Tibial nerve (tissue), 4 donors: ENCODE measurements around the gene SCN7A.

ENCODE experiments used
- EP300 ChIP-seq, 2 donors: sonication (generic); formaldehyde crosslinking; IDR thresholded peaks; one replicate each; pipeline ENCODE4 v1.6.1; 2017; ENCODE audit warnings: antibody characterized with exemption in 2 of 2, mild to moderate bottlenecking in 1 of 2
- POLR2A ChIP-seq, 2 donors: fragments of 450-650 bp; IDR thresholded peaks; one replicate each; pipeline ENCODE4 v1.6.1; 2017; ENCODE audit warnings: antibody characterized with exemption in 2 of 2, mild to moderate bottlenecking in 2 of 2, moderate library complexity in 2 of 2
- TF ChIP-seq, protein P1 (sequence below), 5 experiments: fragments of 200-600 bp in 3 of 5; fragments of 450-650 bp in 2 of 5; sonication (generic) in 3 of 5; IDR thresholded peaks; one replicate each; pipeline ENCODE4 v1.5.1; 2016 to 2019; ENCODE audit warnings: antibody characterized with exemption in 5 of 5, mild to moderate bottlenecking in 3 of 5, moderate library complexity in 2 of 5

DNA sequence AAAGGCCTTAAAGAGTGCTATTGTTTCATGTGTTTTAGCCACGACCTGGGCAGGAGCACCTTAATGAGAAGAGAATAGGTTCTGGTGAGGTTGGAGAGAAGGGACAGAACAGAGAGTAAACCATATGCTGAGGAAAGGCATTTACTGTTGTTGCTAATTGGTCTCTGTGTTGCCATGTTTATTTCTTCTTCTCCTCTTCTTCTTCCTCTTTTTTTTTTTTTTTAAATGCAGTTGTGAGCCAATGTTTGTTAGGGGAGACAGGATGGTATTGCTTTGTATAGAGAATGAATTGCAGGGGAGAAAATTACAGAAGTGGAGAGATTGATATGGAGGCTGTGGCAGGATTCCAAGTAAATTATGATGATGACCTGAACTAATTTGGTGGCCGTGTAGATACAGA lies 120.9 kb downstream of the SCN7A start:
- TF ChIP-seq, protein P1, sequence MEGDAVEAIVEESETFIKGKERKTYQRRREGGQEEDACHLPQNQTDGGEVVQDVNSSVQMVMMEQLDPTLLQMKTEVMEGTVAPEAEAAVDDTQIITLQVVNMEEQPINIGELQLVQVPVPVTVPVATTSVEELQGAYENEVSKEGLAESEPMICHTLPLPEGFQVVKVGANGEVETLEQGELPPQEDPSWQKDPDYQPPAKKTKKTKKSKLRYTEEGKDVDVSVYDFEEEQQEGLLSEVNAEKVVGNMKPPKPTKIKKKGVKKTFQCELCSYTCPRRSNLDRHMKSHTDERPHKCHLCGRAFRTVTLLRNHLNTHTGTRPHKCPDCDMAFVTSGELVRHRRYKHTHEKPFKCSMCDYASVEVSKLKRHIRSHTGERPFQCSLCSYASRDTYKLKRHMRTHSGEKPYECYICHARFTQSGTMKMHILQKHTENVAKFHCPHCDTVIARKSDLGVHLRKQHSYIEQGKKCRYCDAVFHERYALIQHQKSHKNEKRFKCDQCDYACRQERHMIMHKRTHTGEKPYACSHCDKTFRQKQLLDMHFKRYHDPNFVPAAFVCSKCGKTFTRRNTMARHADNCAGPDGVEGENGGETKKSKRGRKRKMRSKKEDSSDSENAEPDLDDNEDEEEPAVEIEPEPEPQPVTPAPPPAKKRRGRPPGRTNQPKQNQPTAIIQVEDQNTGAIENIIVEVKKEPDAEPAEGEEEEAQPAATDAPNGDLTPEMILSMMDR (IDR thresholded peaks at IDR 0.05): no peak
- TF ChIP-seq EP300 (IDR thresholded peaks at IDR 0.05) (no peak), POLR2A (IDR thresholded peaks at IDR 0.05) (no peak)
